22Rv1 (cell line): ENCODE data around the gene RUNX2.

Experiments
- CTCF ChIP-seq: fragments of 450-650 bp; IDR thresholded peaks from 2 replicates; pipeline ENCODE4 v1.5.1; 2017; ENCODE audit warnings: mild to moderate bottlenecking
- ZFX ChIP-seq: fragments of 450-650 bp; IDR thresholded peaks from 2 replicates; pipeline ENCODE4 v1.6.1; 2017; ENCODE audit warnings: antibody characterized with exemption, borderline replicate concordance

- TF ChIP-seq CTCF, result no peak
- TF ChIP-seq ZFX, result no peak
These were observed 106.2 kb downstream of the RUNX2 start for GRCh38 chr6:45434381-45434700.
